ENCODE data around the gene MROH8.

The MROH8 gene

DNA sequence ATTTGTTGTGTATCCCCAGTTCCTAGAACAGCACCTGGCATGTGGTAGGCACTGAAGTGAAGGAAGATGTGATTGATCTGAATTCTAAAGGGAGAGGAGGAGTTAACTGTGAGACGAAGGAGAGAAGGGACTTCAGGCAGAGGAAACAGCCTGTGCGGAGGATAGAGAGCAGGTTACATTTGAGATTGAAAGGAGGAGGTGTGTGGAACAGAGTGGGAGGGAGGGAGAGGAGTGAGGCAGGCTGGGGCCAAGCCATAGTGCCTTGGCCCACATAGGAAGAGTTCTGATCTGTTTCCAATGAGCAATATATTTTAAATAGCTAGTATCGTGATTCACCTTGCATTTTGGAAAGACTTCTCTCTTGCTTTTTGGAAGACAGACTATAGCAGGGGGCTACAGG, 13.9 kb upstream of the MROH8 start:
- no peaks in the 10 kb centered on the region for H3K27me3 ChIP-seq (ENCODE audit: insufficient read depth, low read depth)
- peaks cover 94% of the 10 kb centered on the region for H3K79me2 ChIP-seq (ENCODE audit: insufficient read depth, low read depth)
- H3K27ac ChIP-seq = no peak overlapping the region
- TF ChIP-seq, protein P1, sequence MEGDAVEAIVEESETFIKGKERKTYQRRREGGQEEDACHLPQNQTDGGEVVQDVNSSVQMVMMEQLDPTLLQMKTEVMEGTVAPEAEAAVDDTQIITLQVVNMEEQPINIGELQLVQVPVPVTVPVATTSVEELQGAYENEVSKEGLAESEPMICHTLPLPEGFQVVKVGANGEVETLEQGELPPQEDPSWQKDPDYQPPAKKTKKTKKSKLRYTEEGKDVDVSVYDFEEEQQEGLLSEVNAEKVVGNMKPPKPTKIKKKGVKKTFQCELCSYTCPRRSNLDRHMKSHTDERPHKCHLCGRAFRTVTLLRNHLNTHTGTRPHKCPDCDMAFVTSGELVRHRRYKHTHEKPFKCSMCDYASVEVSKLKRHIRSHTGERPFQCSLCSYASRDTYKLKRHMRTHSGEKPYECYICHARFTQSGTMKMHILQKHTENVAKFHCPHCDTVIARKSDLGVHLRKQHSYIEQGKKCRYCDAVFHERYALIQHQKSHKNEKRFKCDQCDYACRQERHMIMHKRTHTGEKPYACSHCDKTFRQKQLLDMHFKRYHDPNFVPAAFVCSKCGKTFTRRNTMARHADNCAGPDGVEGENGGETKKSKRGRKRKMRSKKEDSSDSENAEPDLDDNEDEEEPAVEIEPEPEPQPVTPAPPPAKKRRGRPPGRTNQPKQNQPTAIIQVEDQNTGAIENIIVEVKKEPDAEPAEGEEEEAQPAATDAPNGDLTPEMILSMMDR (conservative IDR thresholded peaks at IDR 0.05; ENCODE audit: low read depth, low read length) = no peak
- peaks cover 48% of the 10 kb centered on the region for H4K20me1 ChIP-seq (ENCODE audit: insufficient read depth)
- H3K36me3 ChIP-seq (ENCODE audit: insufficient read depth) = no peaks in the 10 kb centered on the region; the same call in 1 of the 2 replicates
- peaks cover 17% of the 10 kb centered on the region for H3K4me1 ChIP-seq (ENCODE audit: low read depth, poor library complexity, severe bottlenecking)
- no peak overlapping the region for H3K4me3 ChIP-seq (IDR thresholded peaks at IDR 0.05; ENCODE audit: insufficient read depth, low read depth, low read length)
- H3K9ac ChIP-seq = no peak overlapping the region
- peak overlapping the region; percentile 15; the same call in 1 of the 2 replicates for H3K4me2 ChIP-seq
- H2AFZ ChIP-seq (ENCODE audit: low read depth) = no peak overlapping the region

DNA sequence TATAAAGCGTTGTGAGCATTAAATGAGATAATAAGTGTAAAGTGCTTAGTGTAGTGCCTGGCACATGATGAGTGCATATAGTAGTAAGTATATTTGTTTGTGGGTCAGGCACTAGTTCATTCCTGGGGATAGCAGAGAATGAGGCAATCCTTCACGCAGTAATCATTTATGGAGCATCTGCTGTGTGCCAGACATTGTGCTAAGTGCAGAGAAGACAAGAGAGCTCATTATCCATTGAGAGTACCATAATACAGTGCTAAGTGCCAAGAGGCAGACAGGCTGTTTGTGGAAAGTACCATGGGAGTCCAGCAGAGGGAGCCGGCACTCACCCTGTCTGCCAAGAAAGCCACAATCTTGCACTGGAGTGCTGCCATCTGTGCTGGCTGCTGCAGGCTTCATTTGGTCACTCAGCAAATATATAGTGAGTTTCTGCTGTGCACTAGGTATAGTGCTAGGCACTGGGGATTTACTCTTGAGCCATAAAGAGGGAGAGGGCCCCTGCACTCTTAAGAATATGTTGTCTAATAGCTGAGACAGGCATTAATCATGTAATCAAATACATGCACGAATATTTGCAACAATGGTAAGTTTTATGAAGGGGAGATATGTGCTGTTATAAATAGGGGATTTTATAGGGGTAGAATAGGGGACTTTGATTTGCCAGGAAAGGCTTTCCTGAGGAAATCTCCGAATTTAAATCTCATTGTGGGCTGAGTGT, 12.9 kb upstream of the MROH8 start:
- Histone ChIP-seq H3K4me2 (peak overlapping the region; percentile 15; the same call in 1 of the 2 replicates), H2AFZ (ENCODE audit: low read depth) (no peak overlapping the region), H4K20me1 (ENCODE audit: insufficient read depth) (peaks cover 45% of the 10 kb centered on the region), H3K4me1 (ENCODE audit: low read depth, poor library complexity, severe bottlenecking) (peaks cover 17% of the 10 kb centered on the region), H3K27me3 (ENCODE audit: insufficient read depth, low read depth) (no peaks in the 10 kb centered on the region), H3K9ac (no peak overlapping the region), H3K36me3 (ENCODE audit: insufficient read depth) (no peaks in the 10 kb centered on the region; the same call in 1 of the 2 replicates), H3K4me3 (IDR thresholded peaks at IDR 0.05; ENCODE audit: insufficient read depth, low read depth, low read length) (no peak overlapping the region), H3K27ac (no peak overlapping the region; the same call in 1 of the 2 replicates), H3K79me2 (ENCODE audit: insufficient read depth, low read depth) (peaks cover 96% of the 10 kb centered on the region)
- TF ChIP-seq, protein P1 (conservative IDR thresholded peaks at IDR 0.05; ENCODE audit: low read depth, low read length) = peak; percentile 95

DNA sequence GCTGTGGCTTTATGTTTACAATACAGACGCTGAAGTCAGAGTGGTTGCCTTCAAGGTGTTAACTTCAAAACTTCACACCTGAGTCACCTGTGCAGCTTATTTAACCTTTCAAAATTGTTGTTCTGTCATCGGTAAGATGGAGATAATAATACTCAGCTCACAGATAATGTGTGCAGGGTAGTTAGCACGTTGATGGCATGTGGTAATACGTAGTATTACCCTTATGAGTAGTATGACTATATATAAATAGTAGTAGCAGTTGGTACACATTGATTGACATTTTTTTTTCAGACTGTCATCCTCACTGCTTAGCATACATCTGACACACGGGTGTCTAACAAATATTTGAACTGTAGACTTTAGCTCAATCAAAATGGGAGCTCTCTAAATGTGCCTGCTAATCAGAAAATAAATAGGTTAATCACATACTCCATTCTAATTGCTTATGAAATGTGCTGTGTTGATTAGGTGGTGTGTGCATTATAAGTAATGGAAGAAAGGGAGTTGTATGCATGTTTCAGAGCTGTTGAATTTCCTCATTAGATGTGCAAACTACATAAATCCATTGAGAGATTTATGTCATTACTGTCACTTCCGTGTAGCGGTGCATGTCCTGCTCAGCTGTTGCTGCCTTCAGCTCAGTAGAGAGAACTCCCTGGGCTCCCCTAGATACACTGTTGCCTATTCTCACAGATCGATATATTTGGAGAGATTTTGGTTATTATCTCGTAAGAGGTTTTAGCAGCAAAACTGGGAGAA, 11.2 kb upstream of the MROH8 start:
- H4K20me1 ChIP-seq (ENCODE audit: insufficient read depth) = peaks cover 33% of the 10 kb centered on the region
- H3K79me2 ChIP-seq (ENCODE audit: insufficient read depth, low read depth) = peaks cover 94% of the 10 kb centered on the region
- no peak overlapping the region for H3K4me2 ChIP-seq
- peaks cover 9% of the 10 kb centered on the region; the same call in 1 of the 2 replicates for H3K36me3 ChIP-seq (ENCODE audit: insufficient read depth)
- no peak overlapping the region for H2AFZ ChIP-seq (ENCODE audit: low read depth)
- no peak overlapping the region for H3K4me3 ChIP-seq (IDR thresholded peaks at IDR 0.05; ENCODE audit: insufficient read depth, low read depth, low read length)
- H3K27ac ChIP-seq = no peak overlapping the region
- no peaks in the 10 kb centered on the region for H3K27me3 ChIP-seq (ENCODE audit: insufficient read depth, low read depth)
- H3K9ac ChIP-seq = no peak overlapping the region
- TF ChIP-seq, protein P1 (conservative IDR thresholded peaks at IDR 0.05; ENCODE audit: low read depth, low read length) = no peak
- H3K4me1 ChIP-seq (ENCODE audit: low read depth, poor library complexity, severe bottlenecking) = peaks cover 21% of the 10 kb centered on the region

DNA sequence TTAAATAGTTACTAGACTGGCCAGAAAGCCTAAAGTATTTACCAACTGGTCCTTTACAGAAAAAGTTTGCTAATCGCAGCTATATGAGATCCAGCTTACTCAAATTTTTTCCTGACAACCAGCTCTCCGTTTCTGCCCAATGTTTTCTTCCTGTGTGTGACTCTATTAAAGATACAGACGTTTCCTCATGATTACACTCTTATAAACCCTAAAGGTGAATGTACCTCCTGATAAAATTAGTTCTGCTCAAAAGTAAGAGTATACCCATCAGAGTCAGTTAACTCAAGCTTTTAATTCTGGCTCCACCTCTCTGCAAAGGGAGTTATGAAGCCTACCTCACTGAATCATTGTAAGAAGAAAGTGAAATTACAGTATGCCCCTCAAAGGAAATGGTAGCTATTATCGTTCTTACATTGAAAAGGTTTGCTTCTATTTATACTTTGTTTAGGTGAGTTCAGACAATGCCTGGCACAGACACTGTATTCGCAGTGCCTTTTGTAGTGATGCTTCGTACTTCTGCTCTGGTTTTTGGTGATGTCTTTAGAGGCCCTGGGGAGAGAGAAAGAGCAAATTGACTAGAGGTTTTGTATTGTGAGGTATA, 10.2 kb upstream of the MROH8 start:
- Histone ChIP-seq H4K20me1 (ENCODE audit: insufficient read depth) (peaks cover 28% of the 10 kb centered on the region), H3K27me3 (ENCODE audit: insufficient read depth, low read depth) (no peaks in the 10 kb centered on the region)

More for the DNA sequence above, 10.2 kb upstream of the MROH8 start:
- H3K27ac ChIP-seq = no peak overlapping the region
- H3K4me2 ChIP-seq = no peak overlapping the region
- H3K36me3 ChIP-seq (ENCODE audit: insufficient read depth) = peaks cover 14% of the 10 kb centered on the region; the same call in 1 of the 2 replicates
- peaks cover 94% of the 10 kb centered on the region for H3K79me2 ChIP-seq (ENCODE audit: insufficient read depth, low read depth)
- H3K9ac ChIP-seq = no peak overlapping the region
- no peak overlapping the region for H2AFZ ChIP-seq (ENCODE audit: low read depth)
- H3K4me1 ChIP-seq (ENCODE audit: low read depth, poor library complexity, severe bottlenecking) = peaks cover 21% of the 10 kb centered on the region
- H3K4me3 ChIP-seq (IDR thresholded peaks at IDR 0.05; ENCODE audit: insufficient read depth, low read depth, low read length) = no peak overlapping the region
- TF ChIP-seq, protein P1 (conservative IDR thresholded peaks at IDR 0.05; ENCODE audit: low read depth, low read length) = no peak

Measured in KMS-11 (cell line).